Loucy (cell line): ENCODE results near the gene DOCK3.

ENCODE experiments used
- H2AFZ ChIP-seq: fragments of 200-600 bp; sonication (generic); 2 replicates; pipeline ENCODE4 v1.6.0; 2016; ENCODE audit warnings: antibody characterized with exemption, mild to moderate bottlenecking, low read length, moderate library complexity
- H3F3A ChIP-seq: fragments of 200-600 bp; 2 replicates; pipeline ENCODE4 v1.6.0; 2016; ENCODE audit warnings: antibody characterized with exemption, low read depth, mild to moderate bottlenecking
- H3K27me3 ChIP-seq: fragments of 200-600 bp; sonication (generic); 2 replicates; pipeline ENCODE4 v1.6.1; 2014; ENCODE audit warnings: low read length, mild to moderate bottlenecking; ENCODE audit not compliant: insufficient read depth, poor library complexity, severe bottlenecking
- H3K36me3 ChIP-seq: fragments of 200-600 bp; sonication (generic); 2 replicates; pipeline ENCODE4 v1.6.1; 2016; ENCODE audit warnings: low read length; ENCODE audit not compliant: insufficient read depth
- H3K4me1 ChIP-seq: fragments of 200-600 bp; sonication (generic); 2 replicates; pipeline ENCODE4 v1.5.1; 2014; ENCODE audit warnings: low read length, mild to moderate bottlenecking; ENCODE audit not compliant: insufficient read depth, poor library complexity, severe bottlenecking
- H3K4me2 ChIP-seq: fragments of 200-600 bp; sonication (generic); 2 replicates; pipeline ENCODE4 v1.6.0; 2014; ENCODE audit warnings: antibody characterized with exemption, low read length, low read depth, mild to moderate bottlenecking; ENCODE audit not compliant: poor library complexity, severe bottlenecking
- H3K4me3 ChIP-seq: fragments of 200-600 bp; sonication (generic); 2 replicates; pipeline ENCODE4 v1.5.1; 2014; ENCODE audit warnings: low read length, mild to moderate bottlenecking, mixed read lengths; ENCODE audit not compliant: poor library complexity, severe bottlenecking
- H3K79me2 ChIP-seq: fragments of 200-600 bp; sonication (generic); 2 replicates; pipeline ENCODE4 v1.6.1; 2014; ENCODE audit warnings: low read length; ENCODE audit not compliant: insufficient read depth
- H3K9ac ChIP-seq: fragments of 200-600 bp; sonication (generic); 2 replicates; pipeline ENCODE4 v1.6.0; 2014; ENCODE audit warnings: mild to moderate bottlenecking, low read depth, low read length, moderate library complexity; ENCODE audit not compliant: poor library complexity, severe bottlenecking
- H3K9me2 ChIP-seq: fragments of 200-600 bp; sonication (generic); replicated peaks from 2 replicates; pipeline ENCODE4 v1.6.1; 2016; ENCODE audit warnings: low read depth, low read length, mixed read lengths
- H3K9me3 ChIP-seq: fragments of 200-600 bp; sonication (generic); 2 replicates; pipeline ENCODE4 v1.6.1; 2014; ENCODE audit warnings: mild to moderate bottlenecking, antibody characterized with exemption, low read length, low read depth; ENCODE audit not compliant: insufficient read depth
- H4K20me1 ChIP-seq: fragments of 200-600 bp; sonication (generic); 2 replicates; pipeline ENCODE4 v1.6.0; 2014; ENCODE audit warnings: antibody characterized with exemption, low read length, mild to moderate bottlenecking; ENCODE audit not compliant: insufficient read depth, poor library complexity, severe bottlenecking
- EZH2phosphoT487 ChIP-seq: fragments of 200-600 bp; IDR thresholded peaks from 2 replicates; pipeline ENCODE4 v1.6.1; 2018; ENCODE audit warnings: antibody characterized with exemption, mild to moderate bottlenecking, moderate library complexity, borderline replicate concordance
- TF ChIP-seq, protein P1 (sequence below): fragments of 200-600 bp; sonication (generic); conservative IDR thresholded peaks from 2 replicates; pipeline ENCODE4 v1.5.1; 2014; ENCODE audit warnings: mild to moderate bottlenecking, antibody characterized with exemption, low read length

Gene DOCK3

DNA sequence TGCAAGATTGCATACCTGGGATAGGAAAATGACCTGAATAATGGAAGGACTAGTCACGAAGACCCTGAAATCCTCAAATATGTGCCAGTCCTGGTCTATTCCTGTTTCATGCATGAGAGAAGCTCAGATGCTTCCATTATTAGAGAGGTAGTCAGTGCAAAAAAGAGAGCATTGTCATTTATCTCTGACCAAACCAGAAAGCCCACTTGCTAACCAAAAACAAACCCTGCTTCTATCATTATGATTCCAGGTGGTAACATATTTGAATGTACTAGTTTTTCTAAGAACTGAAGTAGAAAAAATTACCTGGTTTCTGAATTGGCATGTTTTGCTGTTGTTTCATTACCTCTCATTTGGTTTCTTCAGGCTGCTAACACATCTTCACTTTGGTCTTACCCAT, 549.6 kb downstream of the DOCK3 start:
- no peak overlapping the region for H3K4me2 ChIP-seq
- TF ChIP-seq EZH2phosphoT487 = no peak
- TF ChIP-seq, protein P1, sequence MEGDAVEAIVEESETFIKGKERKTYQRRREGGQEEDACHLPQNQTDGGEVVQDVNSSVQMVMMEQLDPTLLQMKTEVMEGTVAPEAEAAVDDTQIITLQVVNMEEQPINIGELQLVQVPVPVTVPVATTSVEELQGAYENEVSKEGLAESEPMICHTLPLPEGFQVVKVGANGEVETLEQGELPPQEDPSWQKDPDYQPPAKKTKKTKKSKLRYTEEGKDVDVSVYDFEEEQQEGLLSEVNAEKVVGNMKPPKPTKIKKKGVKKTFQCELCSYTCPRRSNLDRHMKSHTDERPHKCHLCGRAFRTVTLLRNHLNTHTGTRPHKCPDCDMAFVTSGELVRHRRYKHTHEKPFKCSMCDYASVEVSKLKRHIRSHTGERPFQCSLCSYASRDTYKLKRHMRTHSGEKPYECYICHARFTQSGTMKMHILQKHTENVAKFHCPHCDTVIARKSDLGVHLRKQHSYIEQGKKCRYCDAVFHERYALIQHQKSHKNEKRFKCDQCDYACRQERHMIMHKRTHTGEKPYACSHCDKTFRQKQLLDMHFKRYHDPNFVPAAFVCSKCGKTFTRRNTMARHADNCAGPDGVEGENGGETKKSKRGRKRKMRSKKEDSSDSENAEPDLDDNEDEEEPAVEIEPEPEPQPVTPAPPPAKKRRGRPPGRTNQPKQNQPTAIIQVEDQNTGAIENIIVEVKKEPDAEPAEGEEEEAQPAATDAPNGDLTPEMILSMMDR = no peak
- H2AFZ ChIP-seq = no peak overlapping the region
- H3F3A ChIP-seq = no peaks in the 10 kb centered on the region
- no peaks in the 10 kb centered on the region for H3K79me2 ChIP-seq
- H3K4me3 ChIP-seq = no peak overlapping the region
- H4K20me1 ChIP-seq = no peaks in the 10 kb centered on the region
- H3K27me3 ChIP-seq = peaks cover 5% of the 10 kb centered on the region
- no peaks in the 10 kb centered on the region for H3K4me1 ChIP-seq
- H3K9ac ChIP-seq = no peak overlapping the region
- H3K36me3 ChIP-seq = no peaks in the 10 kb centered on the region
- H3K9me2 ChIP-seq = no peaks in the 10 kb centered on the region
- no peaks in the 10 kb centered on the region for H3K9me3 ChIP-seq

DNA sequence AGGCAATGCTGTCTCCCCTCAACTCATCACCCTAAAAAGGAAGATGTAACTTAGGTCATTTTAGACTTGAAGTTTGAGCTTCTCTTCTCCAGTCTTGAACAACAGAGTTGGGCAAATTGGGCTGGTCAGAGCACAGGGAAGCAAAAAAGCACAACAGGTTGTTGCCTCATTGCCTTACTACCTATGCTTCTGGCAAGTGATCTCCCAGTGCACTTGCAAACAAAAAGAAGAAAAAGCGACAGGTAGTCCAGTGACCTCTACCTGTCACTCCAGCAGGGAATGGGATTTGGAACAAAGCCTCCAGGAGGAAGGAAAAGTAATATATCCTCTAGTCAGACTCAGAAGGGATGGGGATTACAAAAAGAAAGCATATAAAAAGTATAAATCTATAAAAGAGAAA, 550.1 kb downstream of the DOCK3 start:
- no peak overlapping the region for H3K9ac ChIP-seq
- no peak for TF ChIP-seq EZH2phosphoT487
- TF ChIP-seq, protein P1 = no peak
- no peak overlapping the region for H2AFZ ChIP-seq
- H3K9me3 ChIP-seq = no peaks in the 10 kb centered on the region
- H3K4me1 ChIP-seq = no peaks in the 10 kb centered on the region
- no peaks in the 10 kb centered on the region for H3K79me2 ChIP-seq
- H3F3A ChIP-seq = no peaks in the 10 kb centered on the region
- H3K4me2 ChIP-seq = no peak overlapping the region
- no peak overlapping the region for H3K4me3 ChIP-seq
- no peaks in the 10 kb centered on the region for H4K20me1 ChIP-seq
- peaks cover 5% of the 10 kb centered on the region for H3K27me3 ChIP-seq
- no peaks in the 10 kb centered on the region for H3K9me2 ChIP-seq
- H3K36me3 ChIP-seq = no peaks in the 10 kb centered on the region

DNA sequence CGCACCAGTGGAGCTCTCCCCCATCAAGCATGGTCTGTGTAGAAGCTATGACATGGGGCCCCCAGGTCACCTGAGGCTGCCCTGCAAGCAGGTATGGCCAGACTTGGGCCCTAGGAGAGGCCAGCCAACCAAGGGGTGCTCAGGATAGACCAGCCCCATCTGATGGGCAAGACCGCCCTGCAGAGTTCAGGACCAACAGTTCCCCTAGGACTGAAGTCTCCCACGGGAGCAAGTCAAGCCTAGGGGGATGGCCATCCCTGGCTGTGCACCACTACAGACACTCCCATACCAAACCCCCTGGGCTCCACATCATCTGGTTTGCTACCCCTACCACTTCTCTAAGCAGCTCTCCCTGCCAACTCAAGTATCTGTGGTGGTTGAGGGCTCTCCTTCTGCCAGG, 568.2 kb downstream of the DOCK3 start:
- Histone ChIP-seq H2AFZ (no peak overlapping the region), H3K4me2 (no peak overlapping the region), H3K79me2 (no peaks in the 10 kb centered on the region), H4K20me1 (no peaks in the 10 kb centered on the region), H3K4me3 (no peak overlapping the region), H3K9ac (no peak overlapping the region), H3F3A (no peaks in the 10 kb centered on the region), H3K9me3 (0 out of 2 replicates have a peak, but pooled peaks cover 2% of the 10 kb centered on the region), H3K4me1 (no peaks in the 10 kb centered on the region), H3K36me3 (no peaks in the 10 kb centered on the region), H3K27me3 (no peaks in the 10 kb centered on the region), H3K9me2 (no peaks in the 10 kb centered on the region)
- TF ChIP-seq, protein P1 = no peak
- no peak for TF ChIP-seq EZH2phosphoT487
